SKM-1 treated with dmso at 0.1 percent for 144 hours (cell line): Measurements from ENCODE around the gene C1orf52.
"Not testable (repeated sequence)": the region's sequence is repeated elsewhere in the genome, so short reads cannot be mapped to it uniquely, and the experiment has no call there.

ENCODE experiments used
- DNase-seq: peaks from one replicate; lab custom pipeline; 2025; ENCODE audit not compliant: unreplicated experiment; lab: John Stamatoyannopoulos, UW

C1orf52 gene

DNA sequence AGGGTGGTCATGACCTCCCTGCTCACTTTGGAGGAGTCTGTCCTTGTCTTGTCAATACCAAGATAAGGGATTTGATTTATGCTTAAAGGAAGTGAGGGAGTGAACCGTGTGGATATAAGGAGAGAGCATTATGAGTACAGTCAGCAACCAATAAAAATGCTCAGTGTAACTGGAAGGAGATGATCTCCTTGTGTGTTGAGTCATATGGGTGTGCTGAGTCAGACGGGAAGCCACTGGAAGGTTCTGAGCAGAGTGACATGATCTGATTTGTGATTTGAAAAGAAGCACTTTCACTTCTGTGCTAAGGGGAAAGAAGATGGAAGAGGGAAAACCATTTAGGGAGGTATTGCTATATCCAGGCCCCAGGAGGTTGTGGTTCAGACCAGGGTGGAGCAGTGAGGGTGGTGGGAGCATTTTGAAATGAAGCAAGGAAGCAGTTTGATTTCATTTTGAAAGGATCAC lies 19.4 kb upstream of the C1orf52 start:
- no peak for DNase-seq

DNA sequence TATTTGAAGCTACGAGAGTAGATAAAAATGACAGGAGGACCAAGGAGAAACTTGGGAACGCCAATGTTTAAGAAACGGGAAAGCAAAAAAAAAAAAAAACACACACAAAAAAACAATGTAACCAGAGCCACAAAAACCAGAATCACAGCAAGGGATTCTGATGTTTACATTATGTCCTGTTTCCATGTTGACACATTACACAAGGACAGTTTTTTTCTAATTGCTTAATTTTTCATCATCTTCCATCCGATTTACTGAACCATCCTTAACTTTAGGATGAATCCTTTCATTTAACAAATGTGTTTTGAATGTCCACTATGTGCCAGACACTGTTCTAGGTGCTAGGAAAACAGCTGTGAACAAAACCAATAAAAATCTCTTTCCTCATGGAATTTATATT lies 18.3 kb upstream of the C1orf52 start:
- DNase-seq, result no peak

DNA sequence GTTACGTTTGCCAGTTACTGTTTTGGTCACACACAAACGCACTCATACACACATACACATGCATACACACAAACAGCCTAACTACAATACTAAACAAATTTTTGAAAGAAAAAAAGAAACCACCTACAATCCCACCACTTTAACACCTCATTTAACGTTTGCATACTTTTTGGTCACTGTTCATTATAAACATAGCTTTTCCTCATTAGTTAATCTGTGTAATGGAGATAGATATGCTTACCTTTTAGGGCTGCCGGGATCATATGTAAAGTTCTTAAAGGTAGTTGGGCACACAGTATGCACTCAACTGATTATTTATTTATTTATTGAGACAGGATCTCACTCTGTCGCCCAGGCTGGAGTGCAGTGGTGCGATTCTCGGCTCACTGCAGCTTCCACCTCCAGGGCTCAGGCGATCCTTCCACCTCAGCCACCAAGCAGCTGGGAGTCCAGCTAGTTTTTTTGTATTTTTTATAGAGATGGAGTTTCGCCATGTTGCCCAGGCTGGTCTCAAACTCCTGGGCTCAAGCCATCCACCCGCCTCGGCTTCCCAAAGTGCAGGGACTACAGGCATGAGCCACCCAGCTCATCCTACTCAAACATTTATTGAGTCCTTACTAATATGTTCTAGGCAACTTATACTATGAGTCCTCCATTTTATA lies 17.6 kb upstream of the C1orf52 start:
- no peak for DNase-seq

DNA sequence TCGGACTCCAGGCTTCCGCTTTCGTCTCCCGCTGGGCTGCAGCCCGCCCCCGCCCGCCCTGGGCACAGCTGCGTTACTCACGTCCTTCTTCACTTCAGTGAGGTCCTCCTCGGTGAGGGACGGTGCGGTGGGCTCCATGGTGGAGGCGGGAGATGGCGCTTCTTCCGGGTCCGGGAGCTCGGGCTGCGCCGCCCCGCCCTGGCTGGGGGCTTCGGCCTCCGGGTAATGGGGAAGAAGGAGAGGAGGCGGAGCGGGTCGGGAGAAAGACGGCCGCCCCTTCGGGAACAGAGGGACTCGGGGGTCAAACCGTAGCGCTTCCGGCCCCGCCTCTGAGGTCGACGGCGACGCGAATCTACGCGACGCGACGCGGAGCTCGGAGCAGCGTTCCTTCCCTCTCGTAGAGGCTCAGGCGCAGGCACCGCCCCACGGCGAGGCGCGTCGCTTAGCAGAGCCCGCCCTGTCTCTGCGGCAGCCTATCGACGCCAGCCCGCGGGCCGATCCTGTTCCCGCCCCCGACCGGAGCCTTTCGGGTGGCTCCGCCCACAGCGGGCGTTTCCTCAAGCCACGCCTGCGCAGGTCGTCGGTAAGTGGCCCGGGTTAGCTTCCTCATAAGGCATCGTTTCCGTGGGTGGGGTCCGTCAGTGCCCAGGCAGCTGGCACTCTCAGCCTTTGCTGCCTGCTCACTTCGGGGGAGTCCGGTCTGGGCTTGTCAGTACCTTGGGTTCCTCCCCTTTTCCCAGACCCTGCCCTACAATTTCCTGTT lies 16.9 kb upstream of the C1orf52 start, which contains the start of gene BCL10:
Gene BCL10, minus strand, starts transcription at position 418 of the 763 bp plus-strand sequence. Its CDS starts 280 bp downstream, at position 138.
- DNase-seq, result peak; percentile 97

DNA sequence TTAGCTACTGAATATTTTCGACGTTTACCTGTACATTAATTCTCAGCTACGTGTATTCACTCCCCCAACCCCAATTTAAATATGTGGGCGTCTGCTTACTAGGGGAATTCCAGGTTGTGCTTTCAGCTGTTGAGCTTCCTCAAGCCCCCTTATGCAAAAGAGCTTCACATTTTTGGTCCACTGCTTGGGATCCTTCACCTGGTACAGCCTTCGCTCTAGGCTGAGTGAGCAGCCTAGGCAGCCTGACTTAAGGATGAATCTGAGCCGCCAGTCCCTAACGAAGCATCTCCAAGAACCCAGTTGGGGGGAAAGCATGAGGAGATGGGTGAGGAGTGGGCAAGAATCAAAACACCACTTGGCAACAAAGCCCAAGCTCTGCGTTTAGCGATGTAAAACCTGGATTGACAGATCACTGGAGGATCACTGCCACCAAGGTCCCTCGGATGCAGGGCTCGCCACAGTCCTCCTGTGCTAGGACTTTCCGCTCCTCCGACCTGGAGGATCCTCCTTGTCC lies 16.3 kb upstream of the C1orf52 start:
- no peak for DNase-seq

DNA sequence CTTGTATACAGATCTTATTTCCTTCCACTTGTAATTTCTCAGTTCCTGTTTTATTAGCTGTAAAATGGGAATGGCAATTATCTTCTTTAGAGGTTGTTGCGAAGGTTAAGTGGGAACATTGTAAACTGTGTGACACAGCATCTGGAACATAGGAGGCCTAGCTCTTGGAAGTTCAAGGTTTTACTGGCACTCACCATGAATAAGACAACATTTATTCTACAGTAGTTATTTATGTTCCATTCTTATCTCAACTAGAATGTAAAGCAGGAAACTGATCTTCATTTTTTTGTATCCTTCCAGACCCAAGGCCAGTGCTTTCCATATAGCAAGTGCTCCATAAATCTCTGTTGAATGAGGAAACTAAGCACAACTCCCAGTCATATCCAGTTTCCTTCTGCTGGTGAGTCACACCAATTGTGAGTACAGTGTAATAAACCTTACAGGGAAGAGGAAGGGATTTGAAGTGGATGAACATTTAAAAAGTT lies 15.5 kb upstream of the C1orf52 start:
- no peak for DNase-seq

DNA sequence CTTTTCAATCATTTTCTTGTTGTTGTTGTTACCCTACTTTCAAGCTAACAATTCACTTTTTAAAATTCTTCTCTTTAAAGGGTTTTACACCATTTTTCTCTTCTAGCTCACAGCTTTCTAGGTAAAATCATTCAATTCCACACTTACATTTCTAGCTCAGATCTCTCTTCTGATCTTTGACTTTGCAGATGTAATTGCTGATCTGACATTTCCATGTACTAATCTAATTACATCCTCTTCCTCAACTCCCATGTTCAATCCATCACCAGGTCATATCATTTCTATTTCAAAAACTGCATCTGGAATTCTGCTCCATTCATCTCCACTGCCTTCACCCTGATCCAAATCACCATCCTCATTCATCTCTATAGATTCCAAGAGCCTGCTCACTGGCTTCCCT lies 13.9 kb upstream of the C1orf52 start:
- no peak for DNase-seq

DNA sequence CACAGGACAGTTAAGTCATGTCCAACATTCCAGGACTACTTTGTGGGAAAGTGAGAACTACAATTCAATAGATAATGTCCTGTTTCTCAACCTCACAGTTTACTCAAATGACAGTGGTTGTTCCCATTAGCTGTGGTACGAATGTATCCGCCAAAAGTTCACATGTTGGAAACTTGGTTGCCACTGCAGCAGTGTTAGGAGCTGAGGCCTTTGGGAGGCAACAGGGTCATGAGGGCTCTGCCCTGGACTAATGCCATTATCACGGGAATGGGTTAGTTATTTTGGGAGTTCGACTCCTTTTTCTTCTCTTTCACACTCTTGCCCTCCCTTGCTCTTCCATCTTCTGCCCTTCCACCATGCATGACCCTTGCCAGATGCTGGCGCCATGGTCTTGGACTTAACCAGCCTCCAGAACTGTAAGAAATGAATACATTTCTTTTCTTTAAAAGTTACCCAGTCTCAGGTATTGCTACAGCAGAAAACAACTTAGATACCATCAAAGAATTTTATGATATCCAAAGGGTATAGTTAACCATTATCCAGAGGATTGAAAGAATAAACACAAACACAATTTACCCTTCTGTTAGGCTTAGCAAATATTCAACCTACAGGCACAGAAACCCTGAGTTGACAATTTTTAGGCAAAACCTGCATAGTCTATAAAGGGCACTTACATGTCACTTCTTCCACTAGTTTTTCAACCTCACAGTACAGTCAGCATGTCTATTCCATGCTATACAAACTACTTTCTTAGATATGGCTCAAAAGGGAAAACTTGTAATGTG lies 9.5 kb upstream of the C1orf52 start:
- no peak for DNase-seq

DNA sequence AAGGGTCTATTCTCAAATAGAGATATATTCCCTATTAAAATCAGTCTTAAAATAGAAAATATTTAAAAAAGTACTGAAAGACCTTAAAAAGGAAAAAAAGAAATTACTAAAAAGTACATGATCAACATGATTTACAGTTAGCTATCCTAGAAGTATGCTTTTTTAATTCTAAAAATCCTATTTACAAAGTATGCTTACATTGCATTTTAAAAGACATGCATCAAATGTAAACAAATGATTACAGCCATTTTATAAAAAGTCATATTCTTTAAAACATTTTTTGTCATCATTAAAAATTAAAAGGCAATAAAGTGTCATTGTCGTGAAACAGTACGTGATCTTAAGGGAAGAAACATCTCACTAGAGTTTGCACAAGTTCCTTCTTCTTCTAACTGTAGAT lies 7.9 kb upstream of the C1orf52 start:
- DNase-seq, result no peak

DNA sequence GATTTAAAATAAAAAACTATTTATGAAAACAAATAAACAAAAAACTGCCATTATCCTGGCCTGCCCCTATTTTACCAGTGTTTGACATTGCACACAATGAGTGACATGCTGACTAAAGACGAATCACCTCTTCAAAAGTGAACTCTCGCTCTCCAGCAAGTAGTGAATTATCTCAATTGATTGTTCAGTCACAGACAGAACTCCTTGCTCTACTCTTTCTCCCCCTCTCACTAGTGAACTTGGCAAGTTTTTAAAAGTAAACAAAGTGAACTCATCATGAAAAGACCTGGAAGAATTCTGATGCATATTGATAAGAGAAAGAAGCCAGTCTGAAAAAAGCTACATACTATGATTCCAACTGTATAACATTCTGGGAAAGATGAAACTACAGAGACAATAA lies 4.7 kb upstream of the C1orf52 start:
- DNase-seq, result no peak

DNA sequence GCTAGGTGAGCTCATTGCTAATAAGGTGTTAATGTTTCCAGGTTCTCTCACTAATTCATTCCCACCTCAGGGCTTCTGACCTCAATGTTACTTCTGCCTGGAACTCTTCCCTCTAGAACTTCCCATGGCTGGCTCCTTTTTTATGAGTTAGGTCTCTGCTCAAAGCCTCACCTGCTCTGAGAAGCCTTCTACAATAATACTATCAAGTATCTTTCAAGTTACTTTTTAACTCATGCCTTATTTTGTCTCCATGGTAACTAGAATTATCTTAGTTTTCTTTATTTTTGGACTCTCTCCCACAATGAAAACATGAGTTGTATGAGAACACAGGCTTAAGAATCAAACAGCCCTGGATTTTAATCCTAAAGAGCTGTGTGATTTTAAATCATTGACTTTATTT lies 3.5 kb upstream of the C1orf52 start:
- no peak for DNase-seq

DNA sequence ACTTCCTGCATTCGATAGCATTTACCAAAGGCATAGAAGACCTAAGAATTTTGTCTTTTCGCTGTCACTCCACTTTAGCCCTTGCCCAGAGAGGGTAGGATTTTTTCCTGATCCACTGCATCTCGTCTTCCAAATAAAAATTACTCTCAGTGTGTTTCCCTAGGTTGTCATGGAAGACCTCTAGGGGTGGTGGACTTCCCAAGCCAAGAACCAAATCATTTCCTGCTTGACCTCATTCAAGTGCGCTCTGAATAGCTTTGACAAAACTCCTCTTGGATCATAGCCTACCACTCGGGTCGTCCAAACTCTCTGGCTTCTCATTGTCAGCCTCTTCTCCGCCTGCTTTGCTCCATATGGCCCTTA lies 431 bp upstream of the C1orf52 start:
- no peak for DNase-seq

DNA sequence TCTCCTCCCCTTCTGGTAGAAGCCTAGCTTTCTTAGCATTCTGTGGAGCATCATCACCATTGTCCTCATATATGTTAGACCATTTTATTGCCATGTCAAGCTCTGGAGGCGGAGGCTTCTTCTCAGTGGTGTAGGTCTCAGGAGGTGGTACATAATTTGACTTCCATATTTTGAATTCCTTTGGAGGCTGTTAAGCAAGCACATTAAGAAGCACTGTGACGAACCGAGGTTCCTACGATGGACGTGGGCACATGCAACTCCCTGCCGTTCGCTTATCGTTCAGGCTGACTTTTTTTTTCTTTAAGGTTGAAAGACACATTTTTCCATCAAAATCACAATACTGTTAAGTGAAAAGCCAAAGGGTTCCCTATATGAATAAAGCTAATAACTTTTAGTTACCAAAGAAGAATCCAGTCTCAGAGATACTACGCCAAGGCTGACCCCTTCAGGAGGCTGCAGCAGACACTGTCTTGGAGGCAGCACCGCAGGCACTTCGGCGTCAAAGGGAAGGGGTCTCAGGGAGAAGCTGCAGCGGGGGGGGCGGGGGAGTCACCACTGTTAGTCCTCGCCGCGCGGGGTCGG lies 835 bp downstream of the C1orf52 start:
- no peak for DNase-seq

DNA sequence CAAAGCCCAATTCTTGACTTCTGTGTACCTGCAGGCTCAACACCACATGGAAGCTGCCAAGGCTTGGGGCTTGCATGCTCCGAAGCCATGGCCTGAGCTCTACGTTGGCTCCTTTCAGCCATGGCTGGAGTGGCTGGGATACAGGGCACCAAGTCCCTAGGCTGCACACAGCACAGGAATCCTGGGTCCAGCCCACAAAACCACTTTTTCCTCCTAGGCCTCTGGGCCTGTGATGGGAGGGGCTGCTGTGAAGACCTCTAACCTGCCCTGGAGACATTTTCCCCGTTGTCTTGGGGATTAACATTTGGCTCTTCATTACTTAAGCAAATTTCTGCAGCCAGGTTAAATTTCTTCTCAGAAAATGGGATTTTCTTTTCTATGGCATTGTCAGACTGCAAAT lies 10.4 kb downstream of the C1orf52 start:
- not testable (repeated sequence) for DNase-seq

DNA sequence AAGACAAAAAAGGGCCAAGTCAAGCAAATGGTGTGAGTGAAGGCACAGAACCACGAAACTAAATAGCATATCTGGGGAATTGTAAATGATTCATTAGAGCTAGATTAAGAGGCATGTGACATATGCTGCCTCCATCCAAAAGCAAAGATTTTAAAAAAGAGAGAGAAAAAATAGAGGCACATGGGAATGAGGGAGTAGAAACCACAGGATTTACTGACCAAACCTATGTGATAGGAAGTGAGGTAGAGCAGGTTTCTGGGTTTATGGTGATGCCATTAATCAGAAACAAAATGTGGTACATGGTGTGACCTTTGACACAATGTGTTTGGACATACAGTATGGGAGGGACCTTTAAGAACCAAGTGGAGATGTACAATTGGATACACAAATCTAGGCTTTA lies 13.6 kb downstream of the C1orf52 start:
- DNase-seq, result no peak

DNA sequence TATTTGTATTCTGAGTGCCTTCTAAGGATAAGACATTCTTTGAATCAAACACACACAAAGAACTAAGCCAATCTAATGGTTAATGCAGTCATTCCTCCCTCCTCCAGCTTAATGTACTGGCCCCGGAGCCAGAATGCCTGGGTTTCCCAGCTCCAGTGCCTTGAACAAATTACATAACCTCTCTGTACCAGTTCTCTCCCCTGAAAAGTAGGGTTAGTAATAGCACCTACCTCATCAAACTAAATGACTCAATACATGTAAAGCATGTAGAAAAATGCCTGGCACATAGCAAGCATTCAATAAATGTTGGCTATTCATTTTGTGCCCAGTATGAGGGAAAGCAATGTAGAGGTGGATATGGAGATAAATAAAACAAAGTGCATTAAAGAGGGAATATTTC lies 14.0 kb downstream of the C1orf52 start:
- DNase-seq, result no peak

DNA sequence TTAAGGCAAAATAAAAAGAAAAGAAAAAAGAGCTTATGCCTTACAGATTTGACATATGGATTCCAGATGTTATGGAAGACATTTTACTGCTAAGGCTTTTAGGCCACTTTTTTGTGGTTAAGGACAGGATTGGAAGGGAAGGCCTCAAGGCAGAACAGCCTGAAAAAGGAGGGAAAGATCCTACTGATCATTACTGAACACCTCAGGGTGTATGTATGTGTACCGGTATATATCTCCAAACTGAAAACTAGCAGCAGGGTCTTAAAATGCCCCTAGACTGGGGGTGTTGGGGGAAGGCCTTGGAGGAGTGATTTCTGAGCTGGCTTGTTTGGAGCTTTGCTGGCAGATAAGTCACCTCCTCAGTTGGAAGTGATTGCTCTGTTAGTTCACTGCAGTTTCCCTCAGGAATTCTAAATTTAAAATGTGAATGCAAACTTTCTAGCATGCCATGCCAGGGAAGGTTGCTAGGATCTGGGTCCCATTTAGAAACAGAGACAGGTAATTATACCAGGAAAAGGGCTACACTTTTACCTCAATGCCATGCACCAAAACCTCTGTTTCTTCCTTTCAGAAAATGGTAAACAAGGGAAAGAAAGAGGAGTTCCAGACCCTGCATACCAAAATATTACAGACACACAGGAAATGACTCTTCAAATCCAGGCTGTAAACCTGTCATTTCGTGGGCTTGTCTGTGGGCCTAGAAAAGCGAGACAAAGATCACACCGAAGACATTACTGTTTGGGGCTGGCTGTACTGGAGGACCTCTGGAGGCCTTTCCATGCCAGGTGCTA lies 15.0 kb downstream of the C1orf52 start:
- no peak for DNase-seq

DNA sequence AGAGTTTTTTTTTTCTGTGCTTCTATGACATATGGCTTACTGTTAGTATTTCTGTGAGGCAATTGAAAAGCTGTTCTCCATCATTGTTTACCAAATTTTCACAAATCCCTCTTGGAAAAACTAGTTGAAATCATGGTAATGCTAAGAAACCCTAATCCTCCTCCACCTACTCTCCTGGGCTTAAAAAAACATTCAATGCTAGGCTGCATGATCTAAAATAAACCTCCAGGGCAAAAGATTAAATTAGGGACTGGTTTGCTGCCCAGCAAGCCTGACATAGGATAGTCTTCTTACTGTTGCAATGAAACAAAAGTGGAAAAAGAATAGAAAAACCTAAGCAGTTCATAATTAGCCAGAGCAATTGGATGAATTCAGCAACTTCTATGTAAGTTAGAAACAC lies 16.1 kb downstream of the C1orf52 start:
- DNase-seq, result no peak

DNA sequence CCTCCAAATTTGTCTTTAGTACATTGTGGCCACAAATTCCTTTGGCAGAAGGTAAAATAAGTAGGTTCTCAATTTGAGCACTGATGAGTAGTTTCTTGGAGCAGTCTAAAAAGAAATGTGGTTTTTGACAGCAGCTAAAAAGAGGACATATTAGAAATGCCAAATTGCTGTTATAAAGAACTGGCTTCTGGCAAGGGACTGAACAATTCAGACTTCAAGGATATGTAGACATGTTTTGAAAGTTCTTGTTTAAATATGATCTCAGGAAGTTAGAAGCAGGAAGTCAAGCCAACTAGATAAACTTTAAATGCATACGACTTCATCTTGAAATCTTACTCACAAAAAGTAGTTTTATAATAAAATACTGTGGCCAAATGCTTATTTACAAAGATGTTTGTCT lies 18.8 kb downstream of the C1orf52 start:
- DNase-seq, result no peak

DNA sequence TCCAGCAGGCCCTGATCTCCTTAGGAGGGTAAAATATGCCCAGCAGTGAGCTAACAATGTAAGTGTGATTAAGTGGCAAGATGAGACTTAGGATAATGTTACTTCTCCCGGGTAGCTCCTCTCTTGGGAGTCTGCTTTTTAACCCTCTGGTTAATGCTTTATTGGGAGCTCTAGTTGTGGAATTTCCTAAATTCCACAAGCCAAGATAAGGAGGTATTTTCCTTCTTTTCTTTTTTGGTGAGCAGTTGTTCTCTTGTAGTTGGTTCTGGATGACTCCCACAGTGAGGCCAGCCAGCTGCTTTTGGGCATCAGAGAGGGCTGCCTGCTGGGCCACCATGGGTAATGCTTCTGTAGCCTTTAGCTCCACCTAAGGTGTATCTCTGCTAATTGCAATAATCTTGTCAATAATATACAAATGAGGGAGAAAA lies 19.3 kb downstream of the C1orf52 start:
- no peak for DNase-seq
